Chondrocyte (in vitro differentiated cells): ENCODE measurements around the gene ARHGEF33. TPM values are rescaled to one million over a fixed set of nuclear protein-coding genes. Genes with fewer than 3 reads are reported as not detected.

ENCODE experiments used
- DNase-seq: peaks from one replicate; pipeline ENCODE4 v3.0.0; 2021; ENCODE audit warnings: mixed read lengths, low spot score
- H3K27ac Mint-ChIP-seq: one replicate; pipeline ENCODE4 v1.8.0; 2021; ENCODE audit warnings: mild to moderate bottlenecking, moderate library complexity, mixed read lengths; ENCODE audit not compliant: unreplicated experiment
- H3K27me3 Mint-ChIP-seq: 2 replicates; pipeline ENCODE4 v1.8.0; 2021; ENCODE audit warnings: low read depth, mixed read lengths
- H3K36me3 Mint-ChIP-seq: 2 replicates; pipeline ENCODE4 v1.8.0; 2021; ENCODE audit warnings: low read depth, mixed read lengths
- H3K4me1 Mint-ChIP-seq: 2 replicates; pipeline ENCODE4 v1.8.0; 2021; ENCODE audit warnings: low read depth, mild to moderate bottlenecking, mixed read lengths
- H3K4me3 Mint-ChIP-seq: one replicate; pipeline ENCODE4 v1.8.0; 2021; ENCODE audit warnings: mild to moderate bottlenecking, moderate library complexity, mixed read lengths; ENCODE audit not compliant: unreplicated experiment
- H3K9me3 Mint-ChIP-seq: 2 replicates; pipeline ENCODE4 v1.8.0; 2021; ENCODE audit warnings: low read depth, mixed read lengths
- CTCF ChIP-seq: fragments of 200-600 bp; sonication (generic); IDR thresholded peaks from 2 replicates; pipeline ENCODE4 v1.5.0; 2021; ENCODE audit warnings: antibody characterized with exemption, mild to moderate bottlenecking, moderate library complexity
- total RNA-seq: library from RNA; stranded (reverse); gene quantifications from 3 replicates; pipeline ENCODE4 v1.2.1, GENCODE V29; 2021

The ARHGEF33 gene
- total RNA-seq, 1 donor from 2014 or later = 0.87 TPM

GRCh38 chr2:38889045-38889444 is 630 bp upstream of the ARHGEF33 start:
- DNase-seq = no peak
- H3K36me3 Mint-ChIP-seq = peaks cover 2% of the 10 kb centered on the region
- H3K27me3 Mint-ChIP-seq = no peaks in the 10 kb centered on the region
- no peak overlapping the region for H3K4me3 Mint-ChIP-seq
- TF ChIP-seq CTCF = no peak
- H3K27ac Mint-ChIP-seq = no peak overlapping the region
- H3K4me1 Mint-ChIP-seq = no peaks in the 10 kb centered on the region
- H3K9me3 Mint-ChIP-seq = no peaks in the 10 kb centered on the region

GRCh38 chr2:38892819-38893218 is 3.1 kb downstream of the ARHGEF33 start:
- no peaks in the 10 kb centered on the region for H3K9me3 Mint-ChIP-seq
- no peak for TF ChIP-seq CTCF
- H3K4me1 Mint-ChIP-seq = no peaks in the 10 kb centered on the region
- H3K27me3 Mint-ChIP-seq = no peaks in the 10 kb centered on the region
- no peak overlapping the region for H3K27ac Mint-ChIP-seq
- no peak for DNase-seq
- H3K4me3 Mint-ChIP-seq = no peak overlapping the region
- H3K36me3 Mint-ChIP-seq = no peaks in the 10 kb centered on the region

- H3K27ac Mint-ChIP-seq = no peak overlapping the region
- no peaks in the 10 kb centered on the region for H3K27me3 Mint-ChIP-seq
- no peak for TF ChIP-seq CTCF
- H3K4me1 Mint-ChIP-seq = no peaks in the 10 kb centered on the region
- no peaks in the 10 kb centered on the region for H3K36me3 Mint-ChIP-seq
- H3K9me3 Mint-ChIP-seq = no peaks in the 10 kb centered on the region
- DNase-seq = no peak
- H3K4me3 Mint-ChIP-seq = no peak overlapping the region
These were observed 8.6 kb downstream of the ARHGEF33 start for GRCh38 chr2:38898256-38898655.

- no peaks in the 10 kb centered on the region for H3K27me3 Mint-ChIP-seq
- no peak for DNase-seq
- no peaks in the 10 kb centered on the region for H3K4me1 Mint-ChIP-seq
- H3K27ac Mint-ChIP-seq = no peak overlapping the region
- no peak overlapping the region for H3K4me3 Mint-ChIP-seq
- H3K9me3 Mint-ChIP-seq = no peaks in the 10 kb centered on the region
- TF ChIP-seq CTCF = no peak
- no peaks in the 10 kb centered on the region for H3K36me3 Mint-ChIP-seq
These were observed 11.1 kb downstream of the ARHGEF33 start for GRCh38 chr2:38900726-38901125.

- H3K27me3 Mint-ChIP-seq = no peaks in the 10 kb centered on the region
- H3K4me3 Mint-ChIP-seq = no peak overlapping the region
- DNase-seq = no peak
- no peak overlapping the region for H3K27ac Mint-ChIP-seq
- H3K9me3 Mint-ChIP-seq = no peaks in the 10 kb centered on the region
- no peaks in the 10 kb centered on the region for H3K4me1 Mint-ChIP-seq
- no peak for TF ChIP-seq CTCF
- H3K36me3 Mint-ChIP-seq = no peaks in the 10 kb centered on the region
These were observed 15.6 kb downstream of the ARHGEF33 start for GRCh38 chr2:38905251-38905650.
